T-helper 22 cell (primary cell): ENCODE results near the gene CA9.

ENCODE experiments used
- DNase-seq: peaks from one replicate; pipeline ENCODE4 v3.0.0-alpha.2; 2020; ENCODE audit warnings: low read depth

The CA9 gene

DNA sequence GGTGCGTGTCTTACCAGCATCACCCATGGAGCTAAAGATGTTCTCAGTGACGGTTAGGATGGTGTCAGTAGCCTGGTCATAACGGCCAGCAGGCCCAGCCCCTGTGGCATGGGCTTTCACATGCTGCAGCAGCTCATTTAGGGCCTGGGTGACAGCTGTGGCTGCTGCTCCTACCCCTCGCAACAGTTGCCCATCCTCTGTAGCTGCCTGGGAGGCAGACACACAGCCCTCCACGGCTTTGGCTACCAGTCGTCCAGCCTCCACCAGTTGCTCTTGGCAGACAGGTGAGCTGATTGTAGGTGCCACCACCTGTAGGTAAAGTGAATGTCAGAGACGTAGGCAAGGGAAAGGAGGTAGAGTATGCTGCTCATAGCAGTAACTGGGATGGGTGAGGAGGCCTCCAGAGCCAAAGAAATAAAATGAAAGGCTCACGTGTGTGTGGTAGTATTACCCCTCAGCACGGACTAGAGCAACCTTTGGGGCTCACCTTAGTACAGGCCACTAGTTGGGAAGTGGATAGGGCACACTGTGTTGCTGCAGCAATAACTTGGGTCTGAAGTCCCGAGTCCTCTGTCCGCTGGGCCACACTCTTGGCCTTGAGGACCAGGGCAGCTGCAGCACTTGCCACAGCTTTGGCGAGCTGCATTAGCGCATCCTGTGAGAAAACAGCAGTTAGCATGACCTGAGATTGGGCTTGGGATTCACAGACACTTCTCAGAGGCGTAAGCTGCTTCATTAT, 43.6 kb downstream of the CA9 start:
- no peak for DNase-seq

DNA sequence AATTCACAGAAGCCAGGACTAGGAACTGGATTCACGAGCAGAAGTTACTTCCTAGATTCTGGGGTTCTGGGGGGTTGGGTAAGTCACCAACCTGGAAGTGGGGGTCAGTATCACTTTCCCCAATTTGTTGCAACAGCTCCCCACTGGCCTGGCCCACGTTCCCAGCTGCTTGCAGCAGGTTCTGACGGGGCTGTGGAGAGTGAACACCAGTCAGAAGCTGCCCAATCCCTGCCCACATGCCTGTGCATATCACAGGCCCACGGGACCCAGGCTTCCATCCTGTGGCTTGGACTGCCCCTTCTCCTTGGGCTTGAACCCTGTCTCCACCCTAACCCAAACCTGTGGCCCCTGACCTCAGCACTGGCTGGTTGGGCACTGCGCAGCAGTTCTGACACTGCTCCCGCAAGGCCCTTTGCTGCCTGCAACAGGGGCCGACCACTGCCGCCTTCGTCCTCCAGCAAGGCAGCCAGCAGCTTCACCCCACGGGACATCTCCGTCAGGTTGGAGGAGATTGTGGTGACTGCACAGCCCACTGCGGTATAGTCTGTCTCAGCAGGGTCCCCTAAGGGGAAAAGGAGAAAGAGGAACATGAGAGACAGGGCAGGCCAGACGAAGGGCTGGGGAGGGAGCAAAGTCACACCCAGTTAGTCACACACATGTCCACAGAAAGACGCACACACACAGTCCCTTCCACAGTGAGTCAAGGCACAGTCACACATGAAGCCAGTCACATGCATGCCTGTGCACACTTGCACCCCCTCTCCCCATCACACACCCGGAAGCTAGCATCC, 45.2 kb downstream of the CA9 start:
- DNase-seq: no peak

DNA sequence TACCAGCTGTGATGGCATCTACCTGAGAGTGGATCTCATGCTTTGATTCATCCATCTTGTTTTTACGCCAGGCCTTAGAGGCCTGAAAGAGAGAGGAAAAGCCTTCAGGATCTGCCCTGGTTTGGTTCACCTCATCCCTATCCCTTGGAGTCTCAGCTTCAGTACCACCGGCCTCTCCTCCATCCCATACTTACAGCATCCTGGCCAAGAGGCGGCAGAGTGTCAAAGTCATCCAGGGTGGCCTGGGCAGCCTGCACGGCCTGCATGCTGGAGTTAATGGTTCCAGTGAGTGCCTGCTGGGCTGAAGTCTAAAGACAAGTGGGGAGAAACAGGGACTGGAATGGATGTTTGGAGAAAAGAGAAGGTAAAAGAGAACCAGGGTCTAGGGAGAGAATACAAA, 45.8 kb downstream of the CA9 start:
- DNase-seq: no peak

DNA sequence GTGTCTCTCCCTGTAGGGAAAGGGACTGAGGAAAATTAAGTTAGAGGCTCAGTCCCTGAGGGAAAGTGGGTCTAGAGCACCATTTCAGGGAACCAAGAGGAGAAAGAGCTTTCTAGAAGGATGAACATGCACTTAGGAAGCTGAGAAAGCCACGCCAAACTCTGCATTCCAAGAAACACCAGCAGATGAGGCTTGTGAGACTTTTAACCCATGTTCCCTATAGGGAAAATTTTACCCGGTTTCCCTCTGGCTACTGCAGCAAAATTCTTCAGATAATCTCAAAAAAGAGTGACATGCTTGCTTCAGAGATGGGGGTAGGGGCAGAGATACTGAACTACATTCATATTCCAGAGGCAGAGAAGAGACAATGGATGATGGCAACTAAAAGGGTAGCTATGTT, 49.7 kb downstream of the CA9 start:
- no peak for DNase-seq

DNA sequence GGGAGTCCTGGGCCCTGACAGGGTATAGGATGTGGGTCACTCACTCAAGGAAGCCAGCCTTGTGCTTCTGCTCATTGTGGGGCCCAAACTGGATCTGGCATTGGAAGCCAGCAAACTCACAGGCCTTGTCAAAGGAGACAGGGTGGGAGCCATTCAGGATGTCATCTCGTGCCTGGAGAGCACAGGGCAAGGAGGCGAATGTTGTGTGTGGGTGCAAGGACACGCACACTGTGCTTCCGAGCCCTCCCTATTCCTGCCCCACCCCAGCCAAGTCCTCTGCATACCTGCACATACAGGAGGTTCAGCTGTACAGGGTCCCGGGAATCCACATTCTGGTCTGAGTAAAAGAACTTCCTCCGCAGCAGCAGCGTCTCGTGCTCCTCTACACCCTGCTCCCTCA, 50.2 kb downstream of the CA9 start:
- no peak for DNase-seq

DNA sequence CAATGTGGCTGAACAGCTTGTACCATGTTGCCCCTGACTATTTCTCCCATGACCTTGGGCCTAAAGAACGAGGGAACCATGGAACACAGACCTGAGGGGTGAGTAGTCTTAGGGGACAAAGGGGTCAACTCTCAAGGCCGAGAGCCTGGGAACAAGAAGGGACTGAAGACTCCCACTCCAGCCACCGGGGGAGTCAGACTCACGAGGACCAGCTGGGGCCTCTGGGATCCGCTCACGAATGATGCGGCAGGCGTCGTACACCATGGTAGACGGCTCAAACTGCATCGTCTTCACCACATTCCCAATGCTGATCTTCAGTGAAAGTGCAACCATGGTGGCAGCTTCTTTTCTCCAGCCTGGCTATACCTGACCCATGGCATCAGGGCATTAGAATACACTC, 51.6 kb downstream of the CA9 start:
- no peak for DNase-seq

DNA sequence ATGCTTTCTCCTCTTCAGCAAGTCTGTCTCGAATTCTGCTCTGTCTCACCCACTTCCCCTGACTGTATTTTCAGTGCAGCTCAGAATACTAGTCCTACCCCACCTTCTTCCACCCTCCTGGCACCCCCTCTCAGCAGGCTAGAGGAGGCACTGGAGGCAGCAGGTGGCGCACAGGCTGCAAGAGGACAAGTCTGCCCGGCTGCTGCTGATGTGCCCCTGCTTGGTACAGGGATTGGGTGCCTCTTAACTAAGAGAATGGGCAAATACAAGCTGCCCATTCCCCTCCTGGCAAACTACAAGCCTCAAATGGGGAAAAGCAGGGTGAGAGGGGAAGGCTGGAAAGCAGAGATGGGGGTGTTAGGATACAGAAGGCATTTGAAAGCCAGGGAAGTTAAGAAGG, 53.2 kb downstream of the CA9 start:
- no peak for DNase-seq

DNA sequence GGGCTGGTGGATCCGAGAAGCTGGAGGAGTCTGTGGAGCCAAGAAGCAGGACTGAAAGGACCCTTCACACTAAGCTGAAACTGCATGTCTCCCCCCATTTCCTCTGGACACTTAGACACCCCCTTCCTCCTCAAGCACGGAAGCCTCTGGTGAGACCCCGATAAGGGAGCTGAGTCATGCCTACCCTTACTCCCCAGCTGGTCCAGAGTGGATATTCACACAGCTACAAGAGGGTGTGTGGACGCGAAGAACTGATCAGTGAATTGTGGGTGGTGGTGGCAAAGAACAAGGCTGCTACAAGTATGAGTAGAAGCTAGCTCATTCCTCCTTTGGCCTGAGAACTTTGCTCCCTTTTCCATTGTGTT, 53.9 kb downstream of the CA9 start:
- DNase-seq: no peak

DNA sequence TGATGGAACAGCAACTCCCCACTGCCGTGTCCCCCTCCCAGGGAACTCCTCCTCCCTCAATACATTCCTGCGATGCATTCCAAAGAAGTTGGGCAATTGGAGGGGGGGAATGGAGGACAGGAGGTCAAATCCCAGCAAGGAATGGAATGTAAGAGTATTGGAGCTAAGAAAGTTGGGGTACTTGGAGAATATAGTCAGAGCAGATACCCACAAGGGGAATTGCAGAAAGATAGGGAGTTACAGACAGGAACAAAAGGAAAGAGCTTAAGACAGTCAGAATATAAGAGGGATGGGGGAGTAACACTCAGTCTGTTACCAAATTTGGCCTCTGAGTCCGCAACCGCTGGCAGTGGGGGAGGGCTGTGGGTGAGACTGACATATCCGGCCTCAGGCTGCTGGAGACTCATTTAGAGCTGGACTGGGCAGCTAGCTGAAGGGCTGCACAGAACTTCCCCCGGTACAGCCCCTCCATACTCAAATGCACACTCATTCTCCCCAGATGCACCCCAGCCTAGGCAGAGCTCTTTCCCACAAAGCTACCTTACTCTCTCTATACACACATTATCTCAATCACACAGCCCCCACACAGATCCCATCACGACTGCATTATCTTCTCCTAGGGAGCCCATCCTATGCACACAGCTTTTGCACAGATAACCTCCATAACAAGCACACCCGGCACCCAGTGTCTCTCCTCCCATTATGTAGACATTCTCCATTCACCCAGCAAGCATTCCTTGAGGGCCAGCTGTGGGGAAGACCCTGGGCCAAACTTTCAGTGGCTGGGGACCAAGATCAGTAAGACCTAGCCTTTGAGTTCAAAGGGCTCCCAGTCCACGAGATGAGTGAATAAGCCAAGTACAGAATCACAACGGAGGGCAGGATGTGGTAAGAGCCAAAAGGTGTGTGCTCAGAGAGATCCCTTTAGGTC, 54.6 kb downstream of the CA9 start:
- DNase-seq: peak; percentile 17

DNA sequence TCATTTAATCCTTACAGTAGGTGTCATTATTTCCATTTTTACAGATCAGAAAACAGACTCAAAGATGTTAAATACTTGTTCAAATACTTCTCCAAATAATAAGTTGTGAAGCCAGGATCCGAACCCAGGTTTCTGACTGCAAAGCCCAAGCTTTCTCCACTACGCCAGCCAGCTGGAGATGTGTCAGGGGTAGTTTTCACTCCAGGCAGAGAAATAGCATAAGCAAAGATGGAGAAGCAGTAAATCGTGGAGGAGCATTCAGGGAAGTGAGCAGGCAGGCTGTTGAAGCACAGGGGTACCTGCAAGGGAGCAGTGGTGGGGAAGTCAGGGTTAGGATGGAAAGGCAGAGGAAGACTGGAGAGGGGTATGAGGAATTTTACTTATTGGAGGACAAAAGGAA, 55.4 kb downstream of the CA9 start:
- DNase-seq: no peak

DNA sequence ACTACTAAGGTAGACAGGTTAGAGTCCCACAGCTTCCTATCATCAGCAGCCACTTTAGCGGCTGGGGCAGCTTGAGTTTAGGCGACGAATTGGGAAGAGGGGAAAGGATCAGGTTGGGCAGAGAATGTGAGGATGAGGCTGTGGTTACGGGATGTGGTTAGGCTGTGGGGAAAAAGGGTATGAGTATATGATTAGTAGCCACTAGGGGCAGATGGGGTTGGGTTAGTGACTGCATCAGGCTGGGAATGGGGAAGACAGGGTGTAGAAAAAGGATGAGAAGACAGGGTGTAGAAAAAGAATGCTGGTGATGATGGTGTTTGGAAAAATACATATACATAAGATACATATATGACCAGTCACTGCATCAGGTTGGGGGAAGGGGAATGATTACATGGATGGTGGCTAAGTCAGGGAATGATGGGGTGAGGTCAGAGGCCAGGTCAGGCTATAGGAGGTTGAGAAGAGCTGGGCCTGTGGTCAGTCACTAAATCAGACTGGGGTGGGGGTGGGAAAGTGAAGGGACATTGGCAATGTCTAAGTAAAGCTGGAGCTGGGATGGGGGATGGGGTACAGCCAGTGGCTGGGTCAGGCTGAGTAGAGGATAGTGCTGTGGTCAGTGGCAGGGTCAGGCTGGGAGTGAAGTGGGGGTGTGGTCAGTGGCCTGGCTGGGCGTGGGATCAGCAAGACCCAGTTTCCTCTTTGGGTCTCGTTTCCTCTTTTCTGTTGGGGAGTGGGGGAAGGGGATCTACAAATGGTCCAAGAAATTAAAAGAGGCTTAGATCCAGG, 56.2 kb downstream of the CA9 start:
- DNase-seq: peak; percentile 20

DNA sequence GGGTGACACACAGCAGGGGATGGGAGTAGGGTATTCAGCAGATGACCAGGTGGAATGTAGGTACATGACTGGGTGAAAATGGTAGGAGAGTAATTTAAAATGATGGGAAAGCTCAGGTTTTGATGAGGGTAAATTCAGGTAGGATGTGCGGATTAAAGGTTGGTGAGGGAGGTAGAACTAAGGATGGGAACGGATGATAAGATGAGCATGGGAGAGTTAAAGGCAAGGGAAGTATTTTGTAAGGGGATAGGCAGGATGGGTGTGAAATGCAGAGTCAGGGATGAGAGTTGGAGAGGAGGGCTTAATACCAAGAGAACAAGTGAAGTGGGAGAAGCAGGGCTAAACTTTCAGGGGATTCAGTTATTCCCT, 56.7 kb downstream of the CA9 start:
- no peak for DNase-seq
